Neural crest cell (in vitro differentiated cells): ENCODE results near the gene CCBE1. TPM values are rescaled to one million over a fixed set of nuclear protein-coding genes. Genes with fewer than 3 reads are reported as not detected.
A peak's percentile ranks its signal among the peaks of the same experiment; 100 is the strongest.

ENCODE experiments used
- DNase-seq: peaks from one replicate; pipeline ENCODE4 v3.0.0; 2021; ENCODE audit warnings: low read depth, mixed read lengths, low spot score
- H3K27ac Mint-ChIP-seq: one replicate; pipeline ENCODE4 v1.8.0; 2021; ENCODE audit warnings: mild to moderate bottlenecking, mixed read lengths; ENCODE audit not compliant: unreplicated experiment
- H3K27me3 Mint-ChIP-seq: 2 replicates; pipeline ENCODE4 v1.8.0; 2021; ENCODE audit warnings: low read depth, mild to moderate bottlenecking, mixed read lengths
- H3K36me3 Mint-ChIP-seq: 2 replicates; pipeline ENCODE4 v1.8.0; 2021; ENCODE audit warnings: low read depth, mild to moderate bottlenecking, mixed read lengths
- H3K4me1 Mint-ChIP-seq: 2 replicates; pipeline ENCODE4 v1.8.0; 2021; ENCODE audit warnings: mixed read lengths
- H3K4me3 Mint-ChIP-seq: one replicate; pipeline ENCODE4 v1.8.0; 2021; ENCODE audit warnings: mild to moderate bottlenecking, mixed read lengths
- H3K9me3 Mint-ChIP-seq: 2 replicates; pipeline ENCODE4 v1.8.0; 2021; ENCODE audit warnings: mixed read lengths
- CTCF ChIP-seq: fragments of 200-600 bp; sonication (generic); conservative IDR thresholded peaks from 2 replicates; pipeline ENCODE4 v1.5.0; 2021; ENCODE audit warnings: antibody characterized with exemption, mild to moderate bottlenecking
- total RNA-seq: library from RNA; stranded (reverse); gene quantifications from 2 replicates; pipeline ENCODE4 v1.2.1, GENCODE V29; 2021

The CCBE1 gene
- total RNA-seq, 1 donor from 2014 or later, result 0.33 TPM

DNA sequence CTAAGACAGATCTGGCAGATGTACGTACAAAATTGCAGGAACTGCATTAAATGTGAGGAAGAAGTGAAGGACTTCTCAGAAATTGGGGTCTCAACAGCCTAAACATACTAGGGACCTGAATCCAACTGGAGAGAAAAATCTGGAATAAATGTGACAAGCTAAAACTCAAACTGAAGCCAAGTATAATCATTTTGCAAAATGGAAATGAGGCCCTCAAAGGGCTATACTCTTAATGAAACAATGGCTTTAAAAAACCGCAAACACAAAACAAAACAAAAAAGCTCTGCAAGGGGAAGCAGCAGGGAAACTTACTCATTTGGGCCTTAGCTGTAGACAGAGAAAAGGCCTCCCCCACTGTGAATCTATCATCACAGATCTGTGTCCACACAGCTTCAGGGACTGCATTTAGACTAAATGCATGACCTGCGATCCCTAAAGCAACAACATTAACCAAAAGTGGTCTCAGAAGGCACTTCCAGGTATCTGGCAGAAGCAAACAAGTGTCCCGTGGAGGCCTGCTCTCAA is 63.2 kb downstream of the CCBE1 start:
- Mint-ChIP-seq H3K9me3 (no peaks in the 10 kb centered on the region), H3K4me1 (peaks cover 17% of the 10 kb centered on the region), H3K4me3 (no peak overlapping the region), H3K36me3 (no peaks in the 10 kb centered on the region), H3K27me3 (peaks cover 4% of the 10 kb centered on the region), H3K27ac (no peak overlapping the region)
- TF ChIP-seq CTCF, result no peak
- no peak for DNase-seq

GRCh38 chr18:59633317-59633716 is 63.9 kb downstream of the CCBE1 start:
- Mint-ChIP-seq H3K4me3 (no peak overlapping the region), H3K27ac (no peak overlapping the region)

DNA sequence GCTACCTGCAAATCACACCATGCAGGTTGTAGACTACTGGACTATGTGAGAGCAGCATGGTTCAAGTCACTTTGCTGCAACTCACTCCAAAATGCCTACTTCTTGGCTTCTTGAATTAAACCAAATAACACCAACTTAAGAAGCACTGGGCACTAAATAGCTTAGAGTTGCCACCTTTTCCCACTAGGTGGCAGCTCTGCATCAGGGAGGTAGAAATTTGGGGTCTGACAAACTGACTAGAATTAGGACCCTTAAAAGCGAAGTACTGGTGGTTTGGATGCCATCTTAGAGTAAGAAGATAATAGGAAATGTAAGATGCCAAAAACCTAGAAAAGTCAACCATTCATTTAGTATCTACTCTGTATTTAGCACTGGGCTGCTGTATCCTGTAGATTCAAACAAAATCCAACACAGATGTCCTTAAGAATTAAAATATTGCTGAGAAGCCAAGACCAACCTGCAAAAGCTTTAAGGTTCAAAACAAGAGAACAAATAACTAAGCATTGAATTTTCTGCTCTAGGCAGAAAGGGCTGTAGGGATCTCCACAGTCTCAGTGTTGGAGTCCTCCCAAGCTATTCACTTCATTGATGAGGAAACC is 65.5 kb downstream of the CCBE1 start:
- peak; percentile 22 for DNase-seq
- H3K4me3 Mint-ChIP-seq, result no peak overlapping the region
- no peak overlapping the region for H3K27ac Mint-ChIP-seq
- H3K27me3 Mint-ChIP-seq, result peaks cover 5% of the 10 kb centered on the region
- peak; percentile 68 for TF ChIP-seq CTCF
- H3K4me1 Mint-ChIP-seq, result peaks cover 17% of the 10 kb centered on the region
- no peaks in the 10 kb centered on the region for H3K9me3 Mint-ChIP-seq
- no peaks in the 10 kb centered on the region for H3K36me3 Mint-ChIP-seq

More at GRCh38 chr18:59633317-59633716, 63.9 kb downstream of the CCBE1 start:
- Mint-ChIP-seq H3K36me3 (no peaks in the 10 kb centered on the region), H3K27me3 (peaks cover 5% of the 10 kb centered on the region), H3K4me1 (peaks cover 17% of the 10 kb centered on the region), H3K9me3 (no peaks in the 10 kb centered on the region)
- no peak for DNase-seq
- TF ChIP-seq CTCF, result no peak

- H3K4me3 Mint-ChIP-seq, result no peak overlapping the region
- no peak overlapping the region for H3K27ac Mint-ChIP-seq
- no peak for DNase-seq
- no peaks in the 10 kb centered on the region for H3K9me3 Mint-ChIP-seq
- no peaks in the 10 kb centered on the region for H3K36me3 Mint-ChIP-seq
- no peak for TF ChIP-seq CTCF
- peaks cover 17% of the 10 kb centered on the region for H3K4me1 Mint-ChIP-seq
- peaks cover 5% of the 10 kb centered on the region for H3K27me3 Mint-ChIP-seq
These were observed 67.3 kb downstream of the CCBE1 start for GRCh38 chr18:59629894-59630293.

DNA sequence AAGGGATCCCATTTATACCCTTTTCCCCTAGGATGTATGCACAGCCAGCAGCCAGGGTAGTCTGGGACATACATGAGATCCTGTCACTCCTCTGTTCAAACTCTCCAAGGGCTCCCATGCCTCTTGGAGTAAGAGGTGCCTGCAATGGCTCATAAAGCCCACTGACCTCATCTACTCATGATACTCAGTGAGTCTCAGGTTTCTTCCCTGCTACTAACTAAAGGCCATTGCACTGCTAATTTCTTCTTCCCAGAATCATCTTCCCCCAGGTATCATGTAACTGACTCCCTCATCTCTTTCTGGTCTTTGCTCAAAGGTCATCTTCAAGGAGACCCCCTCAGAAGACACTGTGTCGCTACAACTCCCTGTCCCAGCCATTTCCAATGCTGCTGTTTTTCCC is 68.2 kb downstream of the CCBE1 start:
- peaks cover 13% of the 10 kb centered on the region for H3K4me1 Mint-ChIP-seq
- TF ChIP-seq CTCF, result no peak
- no peaks in the 10 kb centered on the region for H3K36me3 Mint-ChIP-seq
- H3K27me3 Mint-ChIP-seq, result peaks cover 5% of the 10 kb centered on the region
- no peak for DNase-seq
- H3K27ac Mint-ChIP-seq, result no peak overlapping the region
- H3K9me3 Mint-ChIP-seq, result no peaks in the 10 kb centered on the region
- H3K4me3 Mint-ChIP-seq, result no peak overlapping the region
